A549 (cell line): ENCODE results near the gene IFT57.

ENCODE experiments used
- CEBPB ChIP-seq, 2 experiments: fragments of >200 bp in 1 of 2; sonication (Bioruptor Twin) in 1 of 2; formaldehyde crosslinking in 1 of 2; IDR thresholded peaks; 2 replicates each; pipeline ENCODE4 v1.6.1; 2012 to 2016
- CTCF ChIP-seq: fragments of >200 bp; sonication (Bioruptor Twin); formaldehyde crosslinking; IDR thresholded peaks from 3 replicates; pipeline ENCODE4 v1.5.1; 2016
- E2F6 ChIP-seq: IDR thresholded peaks from 2 replicates; pipeline ENCODE4 v1.6.1; 2012; ENCODE audit warnings: low read depth, borderline replicate concordance
- ESRRA ChIP-seq: fragments of 150-350 bp; IDR thresholded peaks from 2 replicates; pipeline ENCODE4 v1.6.1; 2014; ENCODE audit warnings: mild to moderate bottlenecking, low read length, borderline replicate concordance
- HDAC2 ChIP-seq: fragments of 200-600 bp; sonication (generic); IDR thresholded peaks from 2 replicates; pipeline ENCODE4 v1.6.1; 2016
- HOXB5 ChIP-seq: fragments of 250-450 bp; sonication (Bioruptor Pico); IDR thresholded peaks from 2 replicates; pipeline ENCODE4 v1.5.0; 2020; ENCODE audit warnings: mild to moderate bottlenecking, moderate library complexity
- MAFK ChIP-seq: fragments of 450-650 bp; IDR thresholded peaks from 2 replicates; pipeline ENCODE4 v1.6.1; 2014; ENCODE audit not compliant: partially characterized antibody
- POLR2A ChIP-seq: IDR thresholded peaks from 2 replicates; pipeline ENCODE4 v1.6.1; 2012; ENCODE audit warnings: mild to moderate bottlenecking, low read length
- ZFP36 ChIP-seq: fragments of 450-650 bp; IDR thresholded peaks from 2 replicates; pipeline ENCODE4 v1.6.1; 2014; ENCODE audit warnings: borderline replicate concordance; ENCODE audit not compliant: partially characterized antibody

DNA sequence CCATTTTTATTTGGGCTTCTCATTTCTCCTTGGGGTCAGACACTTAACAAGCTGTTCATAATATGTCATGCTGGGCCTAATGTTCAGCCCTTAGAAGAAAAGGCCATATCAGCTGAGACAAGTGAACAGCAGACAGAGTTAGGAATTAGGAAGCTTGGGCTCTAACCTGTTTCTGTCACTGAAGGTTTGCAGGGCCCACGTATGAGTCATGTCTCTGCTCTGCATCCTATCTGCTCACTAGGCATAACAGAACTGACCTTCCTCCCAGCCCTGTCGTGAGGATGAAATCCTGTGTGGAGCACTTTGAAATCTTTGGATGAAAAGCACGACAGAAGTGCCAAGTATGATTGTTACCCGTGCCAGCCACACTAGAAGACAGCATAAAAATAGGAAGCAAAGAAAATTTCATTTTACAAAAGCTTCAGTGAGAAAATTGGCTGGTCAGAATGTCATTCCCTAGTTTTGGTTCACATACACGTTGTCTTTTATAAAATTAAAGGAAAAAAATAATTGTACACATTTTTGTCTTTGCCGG is 104.9 kb downstream of the IFT57 start:
- no peak for TF ChIP-seq POLR2A
- TF ChIP-seq CTCF = no peak
- TF ChIP-seq HDAC2 = no peak
- no peak for TF ChIP-seq ZFP36
- TF ChIP-seq HOXB5 = no peak
- no peak for TF ChIP-seq E2F6
- TF ChIP-seq MAFK = no peak
- no peak for TF ChIP-seq ESRRA
- TF ChIP-seq CEBPB (IDR thresholded peaks at IDR 0.05) = no peak
